ENCODE measurements around the gene LYPD5. TPM values are rescaled to one million over a fixed set of nuclear protein-coding genes. Genes with fewer than 3 reads are reported as not detected.

The LYPD5 gene
- total RNA-seq, 2 experiments from 2014 or later, result 0.51 to 0.61 TPM

DNA sequence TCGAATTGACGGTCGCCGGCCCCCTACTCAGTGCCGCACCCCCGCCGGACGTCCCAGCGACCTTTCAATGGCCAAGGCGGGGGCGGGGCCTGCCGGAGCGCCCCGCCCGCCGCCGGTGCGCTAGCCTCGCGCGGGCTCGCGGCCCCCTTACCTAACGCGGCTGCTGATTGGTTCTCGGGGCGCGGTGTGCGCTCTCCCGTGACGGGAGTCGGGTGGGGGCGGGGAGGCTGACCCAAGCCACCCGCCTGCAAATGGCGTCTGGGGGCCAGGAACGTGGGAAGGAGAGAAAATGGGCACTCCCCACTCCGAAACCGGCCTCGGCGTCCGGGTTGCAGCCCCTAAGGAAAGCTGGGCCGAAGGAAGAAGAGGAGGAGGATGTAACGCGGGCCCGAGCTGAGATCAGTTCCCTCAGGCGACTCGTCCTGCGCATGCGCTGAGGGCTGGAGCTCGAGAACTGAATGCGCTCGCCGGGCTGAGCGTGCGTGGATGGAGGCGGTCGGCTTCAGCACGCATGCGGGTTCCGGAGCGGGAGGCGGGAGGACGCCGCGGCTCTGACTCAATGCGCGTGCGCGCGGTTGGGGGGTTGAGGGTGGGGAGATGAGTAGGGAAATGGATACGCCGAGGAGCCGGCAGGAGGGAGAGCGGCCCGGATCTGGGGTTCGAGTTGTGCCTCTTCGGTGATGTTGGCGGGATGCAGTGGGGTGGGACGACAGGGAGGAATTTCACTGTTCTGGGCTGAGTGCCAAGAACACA lies 47.6 kb downstream of the LYPD5 start, which contains the start of gene SMG9:
TSS of gene SMG9 (minus strand) at position 460 of the 753 bp plus-strand sequence. CDS start 4,221 bp downstream, outside the sequence.
- CTCF ChIA-PET, result interaction anchor here (0.9 to 7.9 kb wide), 6 partner anchors 9 to 86 kb away, joined by 3 to 71 read pairs (median 4); no protein-coding TSS in a partner anchor
- TF ChIP-seq, protein P1, sequence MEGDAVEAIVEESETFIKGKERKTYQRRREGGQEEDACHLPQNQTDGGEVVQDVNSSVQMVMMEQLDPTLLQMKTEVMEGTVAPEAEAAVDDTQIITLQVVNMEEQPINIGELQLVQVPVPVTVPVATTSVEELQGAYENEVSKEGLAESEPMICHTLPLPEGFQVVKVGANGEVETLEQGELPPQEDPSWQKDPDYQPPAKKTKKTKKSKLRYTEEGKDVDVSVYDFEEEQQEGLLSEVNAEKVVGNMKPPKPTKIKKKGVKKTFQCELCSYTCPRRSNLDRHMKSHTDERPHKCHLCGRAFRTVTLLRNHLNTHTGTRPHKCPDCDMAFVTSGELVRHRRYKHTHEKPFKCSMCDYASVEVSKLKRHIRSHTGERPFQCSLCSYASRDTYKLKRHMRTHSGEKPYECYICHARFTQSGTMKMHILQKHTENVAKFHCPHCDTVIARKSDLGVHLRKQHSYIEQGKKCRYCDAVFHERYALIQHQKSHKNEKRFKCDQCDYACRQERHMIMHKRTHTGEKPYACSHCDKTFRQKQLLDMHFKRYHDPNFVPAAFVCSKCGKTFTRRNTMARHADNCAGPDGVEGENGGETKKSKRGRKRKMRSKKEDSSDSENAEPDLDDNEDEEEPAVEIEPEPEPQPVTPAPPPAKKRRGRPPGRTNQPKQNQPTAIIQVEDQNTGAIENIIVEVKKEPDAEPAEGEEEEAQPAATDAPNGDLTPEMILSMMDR (IDR thresholded peaks at IDR 0.05), result no peak
- no peaks in the 10 kb centered on the region for H3K9me3 Mint-ChIP-seq
- DNase-seq, result peak; percentile 97
- H3K27me3 Mint-ChIP-seq, result no peaks in the 10 kb centered on the region
- H3K4me1 Mint-ChIP-seq (ENCODE audit: low read depth), result peaks cover 54% of the 10 kb centered on the region
- H3K4me3 Mint-ChIP-seq, result peak within 1 kb of the TSS; percentile 90
- H3K36me3 Mint-ChIP-seq (ENCODE audit: low read depth), result peaks cover 55% of the 10 kb centered on the region
- peak; percentile 85 for ATAC-seq
- POLR2A ChIA-PET, result interaction anchor here (0.7 to 7.1 kb wide), 8 partner anchors 9 to 45 kb away, joined by 3 to 147 read pairs (median 9); partner anchors contain the start of gene KCNN4
- peak within 1 kb of the TSS; percentile 98 for H3K27ac Mint-ChIP-seq
- intact Hi-C loops (cut with micrococcal nuclease), result no loop called here

DNA sequence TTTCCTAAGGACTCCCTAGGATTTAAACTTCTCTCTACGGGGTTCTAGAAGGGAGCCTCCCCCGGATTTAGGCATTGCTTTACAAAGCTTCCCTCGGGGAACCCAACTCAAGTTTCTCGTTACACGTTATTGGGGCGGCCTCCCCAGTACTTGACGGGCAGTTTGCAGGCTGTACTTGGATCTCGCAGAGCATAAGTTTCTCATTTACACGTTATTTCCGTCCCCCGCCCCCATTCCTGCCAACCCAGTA lies 48.1 kb downstream of the LYPD5 start:
- TF ChIP-seq, protein P1 (IDR thresholded peaks at IDR 0.05), result no peak
- Mint-ChIP-seq H3K9me3 (no peaks in the 10 kb centered on the region), H3K4me3 (peak overlapping the region; percentile 90), H3K27me3 (no peaks in the 10 kb centered on the region), H3K36me3 (ENCODE audit: low read depth) (peaks cover 55% of the 10 kb centered on the region), H3K27ac (peak overlapping the region; percentile 97), H3K4me1 (ENCODE audit: low read depth) (peaks cover 49% of the 10 kb centered on the region)
- ChIA-PET CTCF (interaction anchor here (0.9 to 7.9 kb wide), 6 partner anchors 9 to 85 kb away, joined by 3 to 71 read pairs (median 4); no protein-coding TSS in a partner anchor), POLR2A (interaction anchor here (0.6 to 7.1 kb wide), 10 partner anchors 8 to 85 kb away, joined by 3 to 147 read pairs (median 3); partner anchors contain the start of genes KCNN4 and PLAUR)
- DNase-seq (peak; percentile 99), ATAC-seq (no peak)
- intact Hi-C loops (cut with micrococcal nuclease), result no loop called here

DNA sequence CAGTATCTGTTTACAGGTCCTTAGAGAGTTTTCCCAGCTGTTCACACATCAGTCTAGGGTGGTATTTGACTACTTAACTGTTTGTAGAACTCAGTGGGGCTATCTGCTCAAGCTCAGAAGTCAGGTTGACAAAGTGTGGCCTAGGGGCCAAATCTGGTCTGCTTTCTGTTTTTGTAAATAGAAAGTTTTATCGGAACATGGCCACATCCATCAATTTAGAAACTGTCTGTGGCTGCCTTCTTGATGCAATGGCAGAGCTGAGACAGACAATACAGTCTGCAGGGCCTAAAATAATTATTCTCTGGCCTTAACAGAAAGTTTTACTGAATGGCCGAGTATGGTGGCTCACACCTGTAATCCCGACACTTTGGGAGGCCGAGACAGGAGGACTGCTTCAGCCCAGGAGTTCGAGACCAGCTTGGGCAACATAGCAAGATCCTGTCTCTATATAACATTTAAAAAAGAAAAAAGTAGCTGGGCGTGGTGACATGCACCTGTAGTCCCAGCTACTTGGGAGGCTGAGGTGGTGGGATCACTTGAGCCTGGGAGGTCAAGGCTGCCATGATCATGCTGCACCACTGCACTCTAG lies 49.9 kb downstream of the LYPD5 start:
- Mint-ChIP-seq H3K27me3 (no peaks in the 10 kb centered on the region), H3K4me1 (ENCODE audit: low read depth) (peaks cover 45% of the 10 kb centered on the region), H3K27ac (peak overlapping the region; percentile 97), H3K36me3 (ENCODE audit: low read depth) (peaks cover 55% of the 10 kb centered on the region), H3K4me3 (no peak overlapping the region), H3K9me3 (no peaks in the 10 kb centered on the region)
- intact Hi-C loops (cut with micrococcal nuclease), result no loop called here
- TF ChIP-seq, protein P1 (IDR thresholded peaks at IDR 0.05), result no peak
- DNase-seq (no peak), ATAC-seq (no peak)
- CTCF ChIA-PET, result interaction anchor here (0.9 to 7.9 kb wide), 6 partner anchors 14 to 84 kb away, joined by 3 to 71 read pairs (median 4); no protein-coding TSS in a partner anchor
- POLR2A ChIA-PET, result interaction anchor here (1.5 to 7.1 kb wide), 3 partner anchors 15 to 29 kb away, joined by 3 to 147 read pairs (median 50); partner anchors contain the start of gene KCNN4

DNA sequence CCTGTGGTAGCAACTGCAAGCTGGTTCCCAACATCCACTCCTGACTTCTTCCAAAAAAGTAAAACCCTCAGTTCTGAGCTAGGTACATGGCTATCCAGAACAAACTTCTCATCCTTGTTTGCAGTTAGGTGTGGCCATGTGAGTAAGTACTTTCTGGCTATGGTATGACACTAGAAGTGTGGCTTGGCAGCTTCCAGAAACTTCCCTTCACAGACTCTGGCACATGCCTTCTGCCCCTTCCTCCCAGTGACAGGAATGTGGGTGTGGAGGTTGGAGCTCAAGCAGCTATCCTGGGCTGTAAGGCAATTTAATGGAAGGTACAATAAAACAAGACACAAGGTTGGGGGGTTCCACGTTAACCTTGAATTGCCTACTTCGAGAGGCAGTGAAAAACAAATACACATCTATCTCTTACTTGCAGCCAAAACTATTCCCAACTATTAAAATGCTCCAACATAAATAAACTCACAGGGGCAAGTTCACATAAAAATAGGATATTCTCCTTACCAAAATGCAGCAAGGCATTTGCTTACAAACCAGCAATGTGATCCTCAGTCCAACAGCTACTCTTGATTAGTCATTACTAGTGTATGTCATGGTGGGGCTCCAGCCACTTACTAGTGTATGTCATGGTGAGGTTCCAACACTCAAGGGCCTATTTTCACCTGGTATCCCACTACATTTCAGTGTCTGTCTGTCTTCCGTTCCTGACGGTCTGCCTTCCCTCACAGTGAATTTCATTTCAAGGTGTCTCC lies 50.6 kb downstream of the LYPD5 start:
- DNase-seq (no peak), ATAC-seq (no peak)
- no peak overlapping the region for H3K4me3 Mint-ChIP-seq
- H3K27me3 Mint-ChIP-seq, result no peaks in the 10 kb centered on the region
- TF ChIP-seq, protein P1 (IDR thresholded peaks at IDR 0.05), result no peak
- peaks cover 51% of the 10 kb centered on the region for H3K36me3 Mint-ChIP-seq (ENCODE audit: low read depth)
- H3K4me1 Mint-ChIP-seq (ENCODE audit: low read depth), result peaks cover 40% of the 10 kb centered on the region
- POLR2A ChIA-PET, result interaction anchor here (1.1 to 7.1 kb wide), 4 partner anchors 15 to 315 kb away, joined by 3 to 147 read pairs (median 26); partner anchors contain the start of gene KCNN4
- intact Hi-C loops (cut with micrococcal nuclease), result no loop called here
- no peaks in the 10 kb centered on the region for H3K9me3 Mint-ChIP-seq
- H3K27ac Mint-ChIP-seq, result peak overlapping the region; percentile 97
- CTCF ChIA-PET, result interaction anchor here (1.4 to 7.9 kb wide), 4 partner anchors 14 to 63 kb away, joined by 3 to 71 read pairs (median 8); no protein-coding TSS in a partner anchor

Data from activated CD8-positive, alpha-beta T cell treated with anti-CD3 and anti-CD28 coated beads for 36 hours (primary cell).